Measurements from ENCODE around the gene STAT2. TPM values are rescaled to one million over a fixed set of nuclear protein-coding genes. Genes with fewer than 3 reads are reported as not detected.

STAT2 gene
- total and polyA plus RNA-seq, 2 of the 13 experiments (the other 11 are each of a cell fraction or from before 2014, with no cell fraction given) = 43.5 to 84.6 TPM

DNA sequence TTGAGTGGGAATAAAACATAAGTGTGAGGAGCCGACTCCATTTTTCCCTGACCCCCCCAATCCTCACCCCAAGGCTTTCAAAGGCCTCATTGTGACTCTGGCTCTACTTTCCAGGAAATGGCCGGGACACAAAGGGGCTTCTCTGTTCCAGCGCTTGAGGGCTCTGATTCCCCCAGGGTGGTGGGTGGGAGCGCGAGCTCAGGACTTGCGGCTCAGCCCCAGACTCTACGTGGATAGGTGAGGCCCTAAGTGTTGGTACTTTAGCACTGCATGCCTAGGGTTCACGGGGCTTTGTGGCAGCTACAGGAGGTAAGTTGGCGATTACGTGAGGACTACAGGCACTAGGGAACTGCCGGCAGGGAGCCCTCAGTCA is 44.7 kb downstream of the STAT2 start (continued):
- no peak for TF ChIP-seq ZNF431 (CRISPR knock-in tag; IDR thresholded peaks at IDR 0.05; ENCODE audit: borderline replicate concordance, low read depth)
- TF ChIP-seq, protein P1, sequence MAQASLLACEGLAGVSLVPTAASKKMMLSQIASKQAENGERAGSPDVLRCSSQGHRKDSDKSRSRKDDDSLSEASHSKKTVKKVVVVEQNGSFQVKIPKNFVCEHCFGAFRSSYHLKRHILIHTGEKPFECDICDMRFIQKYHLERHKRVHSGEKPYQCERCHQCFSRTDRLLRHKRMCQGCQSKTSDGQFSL (CRISPR knock-in tag; IDR thresholded peaks at IDR 0.05) = 0 out of 2 replicates have a peak, but pooled peaks have one; percentile 44
- no peak for TF ChIP-seq JARID2 (CRISPR knock-in tag; IDR thresholded peaks at IDR 0.05; ENCODE audit: insufficient replicate concordance)
- TF ChIP-seq ZNF598 (CRISPR knock-in tag; IDR thresholded peaks at IDR 0.05; ENCODE audit: borderline replicate concordance) = no peak
- TF ChIP-seq, protein P2, sequence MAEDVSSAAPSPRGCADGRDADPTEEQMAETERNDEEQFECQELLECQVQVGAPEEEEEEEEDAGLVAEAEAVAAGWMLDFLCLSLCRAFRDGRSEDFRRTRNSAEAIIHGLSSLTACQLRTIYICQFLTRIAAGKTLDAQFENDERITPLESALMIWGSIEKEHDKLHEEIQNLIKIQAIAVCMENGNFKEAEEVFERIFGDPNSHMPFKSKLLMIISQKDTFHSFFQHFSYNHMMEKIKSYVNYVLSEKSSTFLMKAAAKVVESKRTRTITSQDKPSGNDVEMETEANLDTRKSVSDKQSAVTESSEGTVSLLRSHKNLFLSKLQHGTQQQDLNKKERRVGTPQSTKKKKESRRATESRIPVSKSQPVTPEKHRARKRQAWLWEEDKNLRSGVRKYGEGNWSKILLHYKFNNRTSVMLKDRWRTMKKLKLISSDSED (CRISPR knock-in tag; IDR thresholded peaks at IDR 0.05) = no peak
- no peak for TF ChIP-seq TBP (CRISPR knock-in tag; IDR thresholded peaks at IDR 0.05)
- no peak for TF ChIP-seq FOXC1 (CRISPR knock-in tag; IDR thresholded peaks at IDR 0.05; ENCODE audit: borderline replicate concordance)
- TF ChIP-seq, protein P3, sequence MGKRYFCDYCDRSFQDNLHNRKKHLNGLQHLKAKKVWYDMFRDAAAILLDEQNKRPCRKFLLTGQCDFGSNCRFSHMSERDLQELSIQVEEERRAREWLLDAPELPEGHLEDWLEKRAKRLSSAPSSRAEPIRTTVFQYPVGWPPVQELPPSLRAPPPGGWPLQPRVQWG (CRISPR knock-in tag; IDR thresholded peaks at IDR 0.05; ENCODE audit: borderline replicate concordance, low read depth) = no peak
- 0 out of 2 replicates have a peak, but pooled peaks have one; percentile 16 for TF ChIP-seq ZBTB42 (CRISPR knock-in tag; IDR thresholded peaks at IDR 0.05)
- no peak for TF ChIP-seq ZSCAN12 (CRISPR knock-in tag; IDR thresholded peaks at IDR 0.05)
- TF ChIP-seq BCL6 (CRISPR knock-in tag; IDR thresholded peaks at IDR 0.05) = peak; percentile 84
- TF ChIP-seq PHB2 (IDR thresholded peaks at IDR 0.05; ENCODE audit: partially characterized antibody) = no peak
- no peak for TF ChIP-seq CENPT (CRISPR knock-in tag; IDR thresholded peaks at IDR 0.05; ENCODE audit: low read depth)
- no peak for TF ChIP-seq ZFP36L1 (CRISPR knock-in tag; IDR thresholded peaks at IDR 0.05)
- TF ChIP-seq HDAC6 (IDR thresholded peaks at IDR 0.05; ENCODE audit: low read depth, low read length) = no peak
- no peak for TF ChIP-seq JUND (CRISPR knock-in tag; IDR thresholded peaks at IDR 0.05)
- no peak for TF ChIP-seq ZNF343 (CRISPR knock-in tag; IDR thresholded peaks at IDR 0.05)
- no peak for TF ChIP-seq ZNF644 (CRISPR knock-in tag; IDR thresholded peaks at IDR 0.05; ENCODE audit: low read depth)
- TF ChIP-seq, protein P4, sequence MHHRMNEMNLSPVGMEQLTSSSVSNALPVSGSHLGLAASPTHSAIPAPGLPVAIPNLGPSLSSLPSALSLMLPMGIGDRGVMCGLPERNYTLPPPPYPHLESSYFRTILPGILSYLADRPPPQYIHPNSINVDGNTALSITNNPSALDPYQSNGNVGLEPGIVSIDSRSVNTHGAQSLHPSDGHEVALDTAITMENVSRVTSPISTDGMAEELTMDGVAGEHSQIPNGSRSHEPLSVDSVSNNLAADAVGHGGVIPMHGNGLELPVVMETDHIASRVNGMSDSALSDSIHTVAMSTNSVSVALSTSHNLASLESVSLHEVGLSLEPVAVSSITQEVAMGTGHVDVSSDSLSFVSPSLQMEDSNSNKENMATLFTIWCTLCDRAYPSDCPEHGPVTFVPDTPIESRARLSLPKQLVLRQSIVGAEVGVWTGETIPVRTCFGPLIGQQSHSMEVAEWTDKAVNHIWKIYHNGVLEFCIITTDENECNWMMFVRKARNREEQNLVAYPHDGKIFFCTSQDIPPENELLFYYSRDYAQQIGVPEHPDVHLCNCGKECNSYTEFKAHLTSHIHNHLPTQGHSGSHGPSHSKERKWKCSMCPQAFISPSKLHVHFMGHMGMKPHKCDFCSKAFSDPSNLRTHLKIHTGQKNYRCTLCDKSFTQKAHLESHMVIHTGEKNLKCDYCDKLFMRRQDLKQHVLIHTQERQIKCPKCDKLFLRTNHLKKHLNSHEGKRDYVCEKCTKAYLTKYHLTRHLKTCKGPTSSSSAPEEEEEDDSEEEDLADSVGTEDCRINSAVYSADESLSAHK (CRISPR knock-in tag; IDR thresholded peaks at IDR 0.05; ENCODE audit: borderline replicate concordance) = 0 out of 2 replicates have a peak, but pooled peaks have one; percentile 9
- TF ChIP-seq, protein P5, sequence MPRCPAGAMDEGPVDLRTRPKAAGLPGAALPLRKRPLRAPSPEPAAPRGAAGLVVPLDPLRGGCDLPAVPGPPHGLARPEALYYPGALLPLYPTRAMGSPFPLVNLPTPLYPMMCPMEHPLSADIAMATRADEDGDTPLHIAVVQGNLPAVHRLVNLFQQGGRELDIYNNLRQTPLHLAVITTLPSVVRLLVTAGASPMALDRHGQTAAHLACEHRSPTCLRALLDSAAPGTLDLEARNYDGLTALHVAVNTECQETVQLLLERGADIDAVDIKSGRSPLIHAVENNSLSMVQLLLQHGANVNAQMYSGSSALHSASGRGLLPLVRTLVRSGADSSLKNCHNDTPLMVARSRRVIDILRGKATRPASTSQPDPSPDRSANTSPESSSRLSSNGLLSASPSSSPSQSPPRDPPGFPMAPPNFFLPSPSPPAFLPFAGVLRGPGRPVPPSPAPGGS (CRISPR knock-in tag; IDR thresholded peaks at IDR 0.05) = peak; percentile 18; the same call in 1 of the 2 replicates
